ENCODE data around the gene RMC1.

DNA sequence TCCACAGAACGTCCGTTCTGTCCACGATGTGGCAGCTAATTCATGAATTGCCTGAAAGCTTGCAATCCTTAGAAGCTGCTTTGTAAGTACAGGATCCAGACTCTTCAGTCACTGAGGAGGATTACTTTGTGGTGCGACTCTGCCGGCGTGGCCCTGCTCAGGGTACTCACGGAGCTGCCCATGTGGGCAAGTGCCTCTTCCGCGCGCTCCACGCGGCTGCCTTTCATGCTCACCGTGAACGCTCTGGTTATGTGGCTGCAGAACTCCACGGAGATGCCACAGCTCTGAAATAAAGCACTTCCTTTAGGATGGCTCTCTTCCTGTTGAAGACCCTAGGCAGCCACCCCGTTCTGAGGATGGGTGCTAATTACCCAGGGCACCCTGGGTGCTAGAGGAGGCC is 31.0 kb downstream of the RMC1 start:
- TF ChIP-seq CTCF (IDR thresholded peaks at IDR 0.05) (no peak), POLR2AphosphoS5 (IDR thresholded peaks at IDR 0.05) (no peak), POLR2A (IDR thresholded peaks at IDR 0.05) (no peak), EP300 (IDR thresholded peaks at IDR 0.05; ENCODE audit: low read depth) (no peak)

Measured in transverse colon (tissue), 4 donors.